GM23338 (cell line): ENCODE results near the gene F7. TPM values are rescaled to one million over a fixed set of nuclear protein-coding genes. Genes with fewer than 3 reads are reported as not detected.

ENCODE experiments used
- ATAC-seq: fragments of 200-7000 bp; cut with Tn5 transposase; 3 replicates; pipeline ENCODE4 v1.9.1; 2020
- DNase-seq: peaks from one replicate; pipeline ENCODE4 v3.0.0-alpha.2; 2015; ENCODE audit warnings: low spot score
- H2AFZ ChIP-seq: fragments of 200-600 bp; sonication (generic); 2 replicates; pipeline ENCODE4 v1.8.0; 2016; ENCODE audit warnings: antibody characterized with exemption, mild to moderate bottlenecking, moderate library complexity
- H3F3A ChIP-seq: fragments of 200-600 bp; sonication (generic); replicated peaks from 2 replicates; pipeline ENCODE4 v1.8.0; 2017; ENCODE audit warnings: antibody characterized with exemption, mixed run types, low read depth
- H3K27ac ChIP-seq: fragments of 200-600 bp; sonication (generic); 2 replicates; pipeline ENCODE4 v1.6.1; 2016; ENCODE audit warnings: low read depth
- H3K27me3 ChIP-seq: fragments of 200-600 bp; sonication (generic); 2 replicates; pipeline ENCODE4 v1.8.0; 2016; ENCODE audit warnings: mild to moderate bottlenecking, mixed run types, moderate library complexity; ENCODE audit not compliant: insufficient read depth
- H3K36me3 ChIP-seq: fragments of 200-600 bp; sonication (generic); 2 replicates; pipeline ENCODE4 v1.8.0; 2016; ENCODE audit warnings: mild to moderate bottlenecking; ENCODE audit not compliant: insufficient read depth
- H3K4me1 ChIP-seq: fragments of 200-600 bp; sonication (generic); 2 replicates; pipeline ENCODE4 v1.8.0; 2016; ENCODE audit warnings: mild to moderate bottlenecking, moderate library complexity; ENCODE audit not compliant: insufficient read depth
- H3K4me2 ChIP-seq: fragments of 200-600 bp; sonication (generic); 2 replicates; pipeline ENCODE4 v1.7.1; 2017; ENCODE audit warnings: mixed run types
- H3K4me3 ChIP-seq: fragments of 200-600 bp; sonication (generic); 2 replicates; pipeline ENCODE4 v1.6.1; 2016; ENCODE audit warnings: mixed run types
- H3K79me2 ChIP-seq: fragments of 200-600 bp; sonication (generic); replicated peaks from 2 replicates; pipeline ENCODE4 v1.8.0; 2017; ENCODE audit warnings: mild to moderate bottlenecking; ENCODE audit not compliant: insufficient read depth
- H3K9me2 ChIP-seq: fragments of 200-600 bp; sonication (generic); 2 replicates; pipeline ENCODE4 v1.8.0; 2017; ENCODE audit not compliant: insufficient read depth
- H4K20me1 ChIP-seq: fragments of 200-600 bp; sonication (generic); replicated peaks from 2 replicates; pipeline ENCODE4 v1.8.0; 2017; ENCODE audit warnings: mild to moderate bottlenecking; ENCODE audit not compliant: insufficient read depth
- H3K27ac Mint-ChIP-seq: 2 replicates; pipeline ENCODE4 v1.8.0; 2020; ENCODE audit warnings: inconsistent platforms, mild to moderate bottlenecking, moderate library complexity, mixed read lengths
- H3K27me3 Mint-ChIP-seq: 3 replicates; pipeline ENCODE4 v1.8.0; 2022; ENCODE audit warnings: low read depth, mild to moderate bottlenecking, moderate library complexity, mixed read lengths, inconsistent platforms; ENCODE audit not compliant: insufficient read depth, poor library complexity
- H3K36me3 Mint-ChIP-seq: 3 replicates; pipeline ENCODE4 v1.8.0; 2021; ENCODE audit warnings: low read depth, mild to moderate bottlenecking, inconsistent platforms, moderate library complexity, mixed read lengths
- H3K4me1 Mint-ChIP-seq: 3 replicates; pipeline ENCODE4 v1.8.0; 2020; ENCODE audit warnings: mild to moderate bottlenecking, inconsistent platforms, mixed read lengths
- H3K4me3 Mint-ChIP-seq: 3 replicates; pipeline ENCODE4 v1.8.0; 2021; ENCODE audit warnings: moderate library complexity, mild to moderate bottlenecking, inconsistent platforms, mixed read lengths
- H3K9me3 Mint-ChIP-seq: 3 replicates; pipeline ENCODE4 v1.8.0; 2020; ENCODE audit warnings: moderate library complexity, mild to moderate bottlenecking, inconsistent platforms, mixed read lengths
- CREB1 ChIP-seq: fragments of 250-450 bp; sonication (Bioruptor Pico); IDR thresholded peaks from 2 replicates; pipeline ENCODE4 v1.5.0; 2020; ENCODE audit warnings: low read depth, mild to moderate bottlenecking, moderate library complexity
- EZH2 ChIP-seq: fragments of 200-600 bp; sonication (generic); IDR thresholded peaks from one replicate; pipeline ENCODE4 v1.8.0; 2017; ENCODE audit warnings: antibody characterized with exemption, mild to moderate bottlenecking, low read depth; ENCODE audit not compliant: unreplicated experiment
- EZH2phosphoT487 ChIP-seq: fragments of 200-600 bp; sonication (generic); IDR thresholded peaks from one replicate; pipeline ENCODE4 v1.8.1; 2018; ENCODE audit warnings: antibody characterized with exemption; ENCODE audit not compliant: unreplicated experiment
- JUNB ChIP-seq: IDR thresholded peaks from one replicate; pipeline ENCODE4 v1.6.1; 2016; ENCODE audit warnings: antibody characterized with exemption; ENCODE audit not compliant: unreplicated experiment
- NANOG ChIP-seq: IDR thresholded peaks from 2 replicates; pipeline ENCODE4 v1.6.1; 2016; ENCODE audit warnings: antibody characterized with exemption, borderline replicate concordance
- POLR2AphosphoS5 ChIP-seq: IDR thresholded peaks from 2 replicates; pipeline ENCODE4 v1.6.1; 2016; ENCODE audit warnings: antibody characterized with exemption, low read depth
- STAT1 ChIP-seq: IDR thresholded peaks from one replicate; pipeline ENCODE4 v1.6.1; 2016; ENCODE audit warnings: antibody characterized with exemption; ENCODE audit not compliant: unreplicated experiment
- ZNF114 ChIP-seq: fragments of 250-450 bp; sonication (Bioruptor Pico); IDR thresholded peaks from 2 replicates; pipeline ENCODE4 v1.5.0; 2020; ENCODE audit warnings: mild to moderate bottlenecking, moderate library complexity
- ZNF331 ChIP-seq: fragments of 250-450 bp; sonication (Bioruptor Pico); IDR thresholded peaks from 2 replicates; pipeline ENCODE4 v1.5.0; 2020; ENCODE audit warnings: low read depth, mild to moderate bottlenecking, moderate library complexity
- polyA plus RNA-seq: library from polyadenylated mRNA; unstranded; fragments of >200 nt; fragmentation: Nextera tagmentation; extraction: Ambion mirVana; gene quantifications from 2 replicates; pipeline ENCODE4 v1.2.1, GENCODE V29; 2016
- total RNA-seq: library from RNA; depleted of rRNA; stranded (reverse); fragments of >200 nt; shearing (Covaris generic); gene quantifications from 2 replicates; pipeline ENCODE4 v1.2.3, GENCODE V29; 2014
- TF ChIP-seq, protein P1 (sequence below): fragments of 250-450 bp; sonication (Bioruptor Pico); IDR thresholded peaks from 2 replicates; pipeline ENCODE4 v1.5.0; 2020; ENCODE audit warnings: mild to moderate bottlenecking, moderate library complexity
- TF ChIP-seq, protein P2 (sequence below): IDR thresholded peaks from 2 replicates; pipeline ENCODE4 v1.6.1; 2016; ENCODE audit warnings: antibody characterized with exemption

Gene F7
- total and polyA plus RNA-seq, 2 experiments from 2014 or later: 0.16 to 0.24 TPM

DNA sequence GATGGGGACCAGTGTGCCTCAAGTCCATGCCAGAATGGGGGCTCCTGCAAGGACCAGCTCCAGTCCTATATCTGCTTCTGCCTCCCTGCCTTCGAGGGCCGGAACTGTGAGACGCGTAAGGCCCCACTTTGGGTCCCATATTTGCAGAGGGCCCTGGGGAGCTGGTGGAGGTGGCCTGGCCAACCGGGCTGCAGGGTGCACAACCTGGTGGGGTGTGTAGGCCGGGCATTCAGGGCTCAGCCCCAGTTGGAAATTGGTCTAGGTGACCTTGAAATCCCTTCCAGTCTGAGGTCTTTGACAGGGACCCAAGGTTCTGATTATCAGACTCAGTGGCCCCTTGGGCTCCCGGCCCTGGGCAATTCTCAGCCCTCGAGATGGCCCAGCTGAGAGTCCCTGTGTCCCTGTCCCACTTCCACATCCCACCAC, 8.3 kb downstream of the F7 start:
- Histone ChIP-seq H2AFZ (no peak overlapping the region), H3K4me1 (no peaks in the 10 kb centered on the region), H3K79me2 (no peaks in the 10 kb centered on the region), H3K27ac (no peak overlapping the region), H3K4me2 (no peak overlapping the region), H3K27me3 (peaks cover 28% of the 10 kb centered on the region), H3K4me3 (no peak overlapping the region), H3K9me2 (no peaks in the 10 kb centered on the region), H4K20me1 (no peaks in the 10 kb centered on the region), H3K36me3 (no peaks in the 10 kb centered on the region), H3F3A (no peaks in the 10 kb centered on the region)
- Mint-ChIP-seq H3K27ac (no peak overlapping the region), H3K36me3 (peaks cover 4% of the 10 kb centered on the region; the same call in 2 of the 3 replicates), H3K27me3 (peaks cover 23% of the 10 kb centered on the region), H3K4me3 (no peak overlapping the region), H3K4me1 (no peaks in the 10 kb centered on the region), H3K9me3 (peaks cover 7% of the 10 kb centered on the region; the same call in 2 of the 3 replicates)
- ATAC-seq (no peak), DNase-seq (no peak)
- TF ChIP-seq POLR2AphosphoS5 (no peak), EZH2phosphoT487 (no peak), CREB1 (no peak), ZNF331 (CRISPR knock-in tag) (no peak), STAT1 (no peak), EZH2 (no peak), JUNB (no peak), NANOG (no peak), ZNF114 (no peak)
- TF ChIP-seq, protein P1, sequence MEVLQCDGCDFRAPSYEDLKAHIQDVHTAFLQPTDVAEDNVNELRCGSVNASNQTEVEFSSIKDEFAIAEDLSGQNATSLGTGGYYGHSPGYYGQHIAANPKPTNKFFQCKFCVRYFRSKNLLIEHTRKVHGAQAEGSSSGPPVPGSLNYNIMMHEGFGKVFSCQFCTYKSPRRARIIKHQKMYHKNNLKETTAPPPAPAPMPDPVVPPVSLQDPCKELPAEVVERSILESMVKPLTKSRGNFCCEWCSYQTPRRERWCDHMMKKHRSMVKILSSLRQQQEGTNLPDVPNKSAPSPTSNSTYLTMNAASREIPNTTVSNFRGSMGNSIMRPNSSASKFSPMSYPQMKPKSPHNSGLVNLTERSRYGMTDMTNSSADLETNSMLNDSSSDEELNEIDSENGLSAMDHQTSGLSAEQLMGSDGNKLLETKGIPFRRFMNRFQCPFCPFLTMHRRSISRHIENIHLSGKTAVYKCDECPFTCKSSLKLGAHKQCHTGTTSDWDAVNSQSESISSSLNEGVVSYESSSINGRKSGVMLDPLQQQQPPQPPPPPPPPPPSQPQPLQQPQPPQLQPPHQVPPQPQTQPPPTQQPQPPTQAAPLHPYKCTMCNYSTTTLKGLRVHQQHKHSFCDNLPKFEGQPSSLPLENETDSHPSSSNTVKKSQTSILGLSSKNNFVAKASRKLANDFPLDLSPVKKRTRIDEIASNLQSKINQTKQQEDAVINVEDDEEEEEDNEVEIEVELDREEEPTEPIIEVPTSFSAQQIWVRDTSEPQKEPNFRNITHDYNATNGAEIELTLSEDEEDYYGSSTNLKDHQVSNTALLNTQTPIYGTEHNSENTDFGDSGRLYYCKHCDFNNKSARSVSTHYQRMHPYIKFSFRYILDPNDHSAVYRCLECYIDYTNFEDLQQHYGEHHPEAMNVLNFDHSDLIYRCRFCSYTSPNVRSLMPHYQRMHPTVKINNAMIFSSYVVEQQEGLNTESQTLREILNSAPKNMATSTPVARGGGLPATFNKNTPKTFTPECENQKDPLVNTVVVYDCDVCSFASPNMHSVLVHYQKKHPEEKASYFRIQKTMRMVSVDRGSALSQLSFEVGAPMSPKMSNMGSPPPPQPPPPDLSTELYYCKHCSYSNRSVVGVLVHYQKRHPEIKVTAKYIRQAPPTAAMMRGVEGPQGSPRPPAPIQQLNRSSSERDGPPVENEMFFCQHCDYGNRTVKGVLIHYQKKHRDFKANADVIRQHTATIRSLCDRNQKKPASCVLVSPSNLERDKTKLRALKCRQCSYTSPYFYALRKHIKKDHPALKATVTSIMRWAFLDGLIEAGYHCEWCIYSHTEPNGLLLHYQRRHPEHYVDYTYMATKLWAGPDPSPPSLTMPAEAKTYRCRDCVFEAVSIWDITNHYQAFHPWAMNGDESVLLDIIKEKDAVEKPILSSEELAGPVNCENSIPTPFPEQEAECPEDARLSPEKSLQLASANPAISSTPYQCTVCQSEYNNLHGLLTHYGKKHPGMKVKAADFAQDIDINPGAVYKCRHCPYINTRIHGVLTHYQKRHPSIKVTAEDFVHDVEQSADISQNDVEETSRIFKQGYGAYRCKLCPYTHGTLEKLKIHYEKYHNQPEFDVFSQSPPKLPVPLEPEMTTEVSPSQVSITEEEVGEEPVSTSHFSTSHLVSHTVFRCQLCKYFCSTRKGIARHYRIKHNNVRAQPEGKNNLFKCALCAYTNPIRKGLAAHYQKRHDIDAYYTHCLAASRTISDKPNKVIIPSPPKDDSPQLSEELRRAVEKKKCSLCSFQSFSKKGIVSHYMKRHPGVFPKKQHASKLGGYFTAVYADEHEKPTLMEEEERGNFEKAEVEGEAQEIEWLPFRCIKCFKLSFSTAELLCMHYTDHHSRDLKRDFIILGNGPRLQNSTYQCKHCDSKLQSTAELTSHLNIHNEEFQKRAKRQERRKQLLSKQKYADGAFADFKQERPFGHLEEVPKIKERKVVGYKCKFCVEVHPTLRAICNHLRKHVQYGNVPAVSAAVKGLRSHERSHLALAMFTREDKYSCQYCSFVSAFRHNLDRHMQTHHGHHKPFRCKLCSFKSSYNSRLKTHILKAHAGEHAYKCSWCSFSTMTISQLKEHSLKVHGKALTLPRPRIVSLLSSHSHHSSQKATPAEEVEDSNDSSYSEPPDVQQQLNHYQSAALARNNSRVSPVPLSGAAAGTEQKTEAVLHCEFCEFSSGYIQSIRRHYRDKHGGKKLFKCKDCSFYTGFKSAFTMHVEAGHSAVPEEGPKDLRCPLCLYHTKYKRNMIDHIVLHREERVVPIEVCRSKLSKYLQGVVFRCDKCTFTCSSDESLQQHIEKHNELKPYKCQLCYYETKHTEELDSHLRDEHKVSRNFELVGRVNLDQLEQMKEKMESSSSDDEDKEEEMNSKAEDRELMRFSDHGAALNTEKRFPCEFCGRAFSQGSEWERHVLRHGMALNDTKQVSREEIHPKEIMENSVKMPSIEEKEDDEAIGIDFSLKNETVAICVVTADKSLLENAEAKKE (CRISPR knock-in tag): no peak
- TF ChIP-seq, protein P2, sequence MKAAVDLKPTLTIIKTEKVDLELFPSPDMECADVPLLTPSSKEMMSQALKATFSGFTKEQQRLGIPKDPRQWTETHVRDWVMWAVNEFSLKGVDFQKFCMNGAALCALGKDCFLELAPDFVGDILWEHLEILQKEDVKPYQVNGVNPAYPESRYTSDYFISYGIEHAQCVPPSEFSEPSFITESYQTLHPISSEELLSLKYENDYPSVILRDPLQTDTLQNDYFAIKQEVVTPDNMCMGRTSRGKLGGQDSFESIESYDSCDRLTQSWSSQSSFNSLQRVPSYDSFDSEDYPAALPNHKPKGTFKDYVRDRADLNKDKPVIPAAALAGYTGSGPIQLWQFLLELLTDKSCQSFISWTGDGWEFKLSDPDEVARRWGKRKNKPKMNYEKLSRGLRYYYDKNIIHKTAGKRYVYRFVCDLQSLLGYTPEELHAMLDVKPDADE: no peak
